Stimulated activated CD4-positive, alpha-beta T cell treated with anti-CD3 and anti-CD28 coated beads, Interleukin-12 subunit alpha, Interleukin-12 subunit beta, amount 100 ng/mL, for 24 hours (primary cell): ENCODE measurements around the gene ELF2.
"Not testable (repeated sequence)": the region's sequence is repeated elsewhere in the genome, so short reads cannot be mapped to it uniquely, and the experiment has no call there.

Experiments
- DNase-seq, 2 experiments: peaks; one replicate each; pipeline ENCODE4 v3.0.0-alpha.2; 2020; ENCODE audit warnings: low read depth in 2 of 2

ELF2 gene

GRCh38 chr4:139144911-139145551 is 32.0 kb downstream of the ELF2 start:
- DNase-seq: no peak

GRCh38 chr4:139144161-139144859 is 32.7 kb downstream of the ELF2 start:
- no peak for DNase-seq

GRCh38 chr4:139142980-139143379 is 34.0 kb downstream of the ELF2 start:
- no peak for DNase-seq

GRCh38 chr4:139142087-139142486 is 34.9 kb downstream of the ELF2 start:
- no peak for DNase-seq

GRCh38 chr4:139137763-139138162 is 39.3 kb downstream of the ELF2 start:
- no peak for DNase-seq

- DNase-seq: no peak
Measured at GRCh38 chr4:139134403-139134802, 42.6 kb downstream of the ELF2 start.

- DNase-seq: no peak
Measured at GRCh38 chr4:139131209-139131870, 45.7 kb downstream of the ELF2 start.

GRCh38 chr4:139129206-139129605 is 47.8 kb downstream of the ELF2 start:
- no peak for DNase-seq

- DNase-seq: no peak
Measured at GRCh38 chr4:139126898-139127297, 50.1 kb downstream of the ELF2 start.

- DNase-seq: no peak
Measured at GRCh38 chr4:139123910-139124309, 53.1 kb downstream of the ELF2 start.

GRCh38 chr4:139118365-139118764 is 58.7 kb downstream of the ELF2 start:
- no peak for DNase-seq

GRCh38 chr4:139115226-139115625 is 61.8 kb downstream of the ELF2 start:
- DNase-seq: no peak

GRCh38 chr4:139114795-139115194 is 62.2 kb downstream of the ELF2 start:
- not testable (repeated sequence) for DNase-seq

- no peak for DNase-seq
Measured at GRCh38 chr4:139112650-139113049, 64.4 kb downstream of the ELF2 start.

GRCh38 chr4:139108567-139109128 is 68.4 kb downstream of the ELF2 start:
- DNase-seq: no peak

GRCh38 chr4:139099366-139099982 is 77.5 kb downstream of the ELF2 start:
- DNase-seq: peak; percentile 43 to 63

- DNase-seq: no peak
Measured at GRCh38 chr4:139092271-139092670, 84.7 kb downstream of the ELF2 start.

- no peak for DNase-seq
Measured at GRCh38 chr4:139085141-139085540, 91.9 kb downstream of the ELF2 start.

- DNase-seq: no peak
Measured at GRCh38 chr4:139084804-139085093, 92.3 kb downstream of the ELF2 start.

- peak; percentile 74 to 78 for DNase-seq
Measured at GRCh38 chr4:139083956-139084803, 92.8 kb downstream of the ELF2 start.

GRCh38 chr4:139083607-139083955 is 93.4 kb downstream of the ELF2 start:
- peak; percentile 35 to 39 for DNase-seq
